GM21529 (cell line): ENCODE data around the gene CLASRP.
A peak's percentile ranks its signal among the peaks of the same experiment; 100 is the strongest.
"Not testable (repeated sequence)": the region's sequence is repeated elsewhere in the genome, so short reads cannot be mapped to it uniquely, and the experiment has no call there.

Source experiments
- ATAC-seq: cut with Tn5 transposase; IDR thresholded peaks from one replicate; pipeline ENCODE4 v1.9.1; 2021; ENCODE audit not compliant: unreplicated experiment

Gene CLASRP

GRCh38 chr19:45038931-45039893 lies at the start of gene CLASRP:
Gene CLASRP (plus strand): TSS chr19:45039045. CDS start chr19:45040213, 1,168 bp downstream.
- peak; percentile 83 for ATAC-seq

GRCh38 chr19:44990459-44990858 lies 48.4 kb upstream of the CLASRP start:
- no peak for ATAC-seq

GRCh38 chr19:44990966-44991365 lies 47.9 kb upstream of the CLASRP start:
- no peak for ATAC-seq

- ATAC-seq, result no peak
Measured at GRCh38 chr19:44992336-44993163, 46.3 kb upstream of the CLASRP start.

GRCh38 chr19:44993526-44993925 lies 45.3 kb upstream of the CLASRP start:
- no peak for ATAC-seq

- no peak for ATAC-seq
Measured at GRCh38 chr19:44993926-44994537, 44.8 kb upstream of the CLASRP start.

- no peak for ATAC-seq
Measured at GRCh38 chr19:44998025-44998424, 40.8 kb upstream of the CLASRP start.

- not testable (repeated sequence) for ATAC-seq
Measured at GRCh38 chr19:44999131-44999925, 39.5 kb upstream of the CLASRP start.

GRCh38 chr19:45000665-45001064 lies 38.2 kb upstream of the CLASRP start:
- ATAC-seq, result not testable (repeated sequence)

GRCh38 chr19:45001087-45001739 lies 37.6 kb upstream of the CLASRP start, which contains the start of gene RELB:
Gene RELB (plus strand): TSS chr19:45001464. CDS start chr19:45001580, 116 bp downstream.
- peak; percentile 53 for ATAC-seq

- ATAC-seq, result no peak
Measured at GRCh38 chr19:45003485-45003884, 35.4 kb upstream of the CLASRP start.

- ATAC-seq, result no peak
Measured at GRCh38 chr19:45005787-45006186, 33.1 kb upstream of the CLASRP start.

GRCh38 chr19:45008552-45008951 lies 30.3 kb upstream of the CLASRP start:
- ATAC-seq, result no peak

- no peak for ATAC-seq
Measured at GRCh38 chr19:45009625-45010255, 29.1 kb upstream of the CLASRP start.

GRCh38 chr19:45010306-45010705 lies 28.5 kb upstream of the CLASRP start:
- ATAC-seq, result no peak

GRCh38 chr19:45011959-45012358 lies 26.9 kb upstream of the CLASRP start:
- no peak for ATAC-seq

- ATAC-seq, result peak; percentile 74
Measured at GRCh38 chr19:45016388-45017314, 22.2 kb upstream of the CLASRP start.

GRCh38 chr19:45019187-45019586 lies 19.7 kb upstream of the CLASRP start:
- no peak for ATAC-seq
